Measurements from ENCODE around the gene IFT57. TPM values are rescaled to one million over a fixed set of nuclear protein-coding genes. Genes with fewer than 3 reads are reported as not detected.

IFT57 gene
- polyA plus RNA-seq, 1 donor (not counting 4 experiments of a cell fraction or from before 2014, with no cell fraction given): 47.6 TPM

DNA sequence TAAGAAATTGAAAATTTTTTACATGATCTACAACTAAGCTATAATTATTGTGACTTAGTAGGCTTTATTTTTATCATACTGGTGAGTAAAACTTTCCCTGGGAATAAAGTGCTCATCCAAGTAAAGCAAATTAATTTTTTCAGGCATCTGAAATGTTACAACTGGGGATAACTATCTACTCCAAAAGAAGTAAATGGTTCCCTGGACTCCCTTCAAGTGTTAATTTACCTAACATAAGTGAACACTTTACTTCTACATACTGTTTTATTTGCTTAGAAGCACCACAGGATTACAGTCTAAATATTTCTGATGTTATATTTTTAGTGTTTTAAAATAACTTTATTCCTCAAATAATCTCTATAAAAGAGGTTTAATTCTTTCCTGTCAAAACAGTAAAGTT lies 57.8 kb downstream of the IFT57 start:
- dilution Hi-C loops (cut with MboI; ENCODE audit: extremely low pct_ligation_motif_present, low sequenced_read_pairs): no loop called here
- Histone ChIP-seq H3K27ac (ENCODE audit: control insufficient read depth, insufficient read depth, low read length) (no peak overlapping the region), H3K36me3 (ENCODE audit: control insufficient read depth in 2 of 2, extremely low read depth in 1 of 2, insufficient read depth in 2 of 2, low read length in 2 of 2) (no peaks in the 10 kb centered on the region), H3K9me3 (ENCODE audit: control insufficient read depth, low read depth, low read length) (no peaks in the 10 kb centered on the region), H3K4me1 (ENCODE audit: control insufficient read depth, extremely low read depth, insufficient read depth, low read length) (no peaks in the 10 kb centered on the region), H4K20me1 (ENCODE audit: control insufficient read depth, extremely low read depth, insufficient read depth, low read length) (no peaks in the 10 kb centered on the region), H3K4me2 (ENCODE audit: control insufficient read depth, extremely low read depth, insufficient read depth, low read depth, low read length) (no peak overlapping the region), H3K79me2 (ENCODE audit: control insufficient read depth, insufficient read depth, low read length) (no peaks in the 10 kb centered on the region), H3K27me3 (ENCODE audit: control insufficient read depth, extremely low read depth, insufficient read depth, low read length) (no peaks in the 10 kb centered on the region), H2AFZ (ENCODE audit: control insufficient read depth, low read length) (no peak overlapping the region), H3K9me1 (ENCODE audit: control insufficient read depth, extremely low read depth, insufficient read depth, low read length) (no peaks in the 10 kb centered on the region), H3K4me3 (ENCODE audit: control insufficient read depth in 2 of 3, extremely low read depth in 1 of 3, insufficient read depth in 2 of 3, low read depth in 1 of 3, low read length in 3 of 3) (no peak overlapping the region), H3K9ac (ENCODE audit: control insufficient read depth, extremely low read depth, insufficient read depth, low read length) (no peak overlapping the region)
- TF ChIP-seq EZH2 (IDR thresholded peaks at IDR 0.05; ENCODE audit: low read length) (no peak), CTCF (optimal IDR thresholded peaks at IDR 0.05 in 1 of 3, IDR thresholded peaks at IDR 0.05 in 1 of 3, conservative IDR thresholded peaks at IDR 0.05 in 1 of 3; ENCODE audit: extremely low read depth in 1 of 3, insufficient read depth in 2 of 3, low read length in 3 of 3) (no peak)
- FAIRE-seq (no peak), DNase-seq (ENCODE audit: low read depth, low spot score) (no peak)

DNA sequence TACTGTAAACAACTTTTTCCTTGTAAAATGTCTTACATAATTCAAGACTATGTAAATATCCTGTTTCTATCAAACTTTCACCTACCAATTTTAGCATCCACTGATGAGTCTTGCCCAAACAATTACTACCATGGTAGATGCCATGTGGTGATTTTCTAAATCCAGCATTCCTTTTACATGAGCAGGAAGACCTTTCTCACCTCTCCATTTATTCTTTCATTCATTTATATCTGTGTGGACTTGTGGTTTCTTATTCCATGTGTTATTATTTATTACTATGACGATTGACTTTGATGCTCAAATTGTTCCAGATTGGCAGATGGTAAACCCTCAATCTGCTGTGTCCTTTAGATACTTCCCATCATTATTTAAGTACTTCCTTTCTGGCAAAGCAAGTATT lies 62.4 kb downstream of the IFT57 start:
- H3K27me3 ChIP-seq (ENCODE audit: control insufficient read depth, extremely low read depth, insufficient read depth, low read length): no peaks in the 10 kb centered on the region
- dilution Hi-C loops (cut with MboI; ENCODE audit: extremely low pct_ligation_motif_present, low sequenced_read_pairs): no loop called here
- H3K9me1 ChIP-seq (ENCODE audit: control insufficient read depth, extremely low read depth, insufficient read depth, low read length): no peaks in the 10 kb centered on the region
- H3K27ac ChIP-seq (ENCODE audit: control insufficient read depth, insufficient read depth, low read length): no peak overlapping the region
- no peak overlapping the region for H3K4me3 ChIP-seq (ENCODE audit: control insufficient read depth in 2 of 3, extremely low read depth in 1 of 3, insufficient read depth in 2 of 3, low read depth in 1 of 3, low read length in 3 of 3)
- H2AFZ ChIP-seq (ENCODE audit: control insufficient read depth, low read length): no peak overlapping the region
- no peaks in the 10 kb centered on the region for H3K36me3 ChIP-seq (ENCODE audit: control insufficient read depth in 2 of 2, extremely low read depth in 1 of 2, insufficient read depth in 2 of 2, low read length in 2 of 2)
- no peak overlapping the region for H3K4me2 ChIP-seq (ENCODE audit: control insufficient read depth, extremely low read depth, insufficient read depth, low read depth, low read length)
- TF ChIP-seq CTCF (optimal IDR thresholded peaks at IDR 0.05 in 1 of 3, IDR thresholded peaks at IDR 0.05 in 1 of 3, conservative IDR thresholded peaks at IDR 0.05 in 1 of 3; ENCODE audit: extremely low read depth in 1 of 3, insufficient read depth in 2 of 3, low read length in 3 of 3) (no peak), EZH2 (IDR thresholded peaks at IDR 0.05; ENCODE audit: low read length) (no peak)
- no peaks in the 10 kb centered on the region for H3K9me3 ChIP-seq (ENCODE audit: control insufficient read depth, low read depth, low read length)
- no peaks in the 10 kb centered on the region for H3K79me2 ChIP-seq (ENCODE audit: control insufficient read depth, insufficient read depth, low read length)
- FAIRE-seq (peak; percentile 5), DNase-seq (ENCODE audit: low read depth, low spot score) (no peak)
- H4K20me1 ChIP-seq (ENCODE audit: control insufficient read depth, extremely low read depth, insufficient read depth, low read length): no peaks in the 10 kb centered on the region
- H3K9ac ChIP-seq (ENCODE audit: control insufficient read depth, extremely low read depth, insufficient read depth, low read length): no peak overlapping the region
- no peaks in the 10 kb centered on the region for H3K4me1 ChIP-seq (ENCODE audit: control insufficient read depth, extremely low read depth, insufficient read depth, low read length)
